H1 (cell line): ENCODE data around the gene ZNF184. TPM values are rescaled to one million over a fixed set of nuclear protein-coding genes. Genes with fewer than 3 reads are reported as not detected.
A peak's percentile ranks its signal among the peaks of the same experiment; 100 is the strongest.

ENCODE experiments used
- BCL11A ChIP-seq, 2 experiments: IDR thresholded peaks; one replicate each; pipeline ENCODE4 v1.6.1; 2011; ENCODE audit warnings: low read depth in 2 of 2, low read length in 2 of 2, mild to moderate bottlenecking in 2 of 2
- CBX8 ChIP-seq: fragments of 300-800, 300-1000 bp; sonication (generic); IDR thresholded peaks from 2 replicates; pipeline ENCODE4 v1.7.1; 2016; ENCODE audit warnings: low read depth, low read length, borderline replicate concordance
- CEBPB ChIP-seq: IDR thresholded peaks from 2 replicates; pipeline ENCODE4 v1.6.1; 2012; ENCODE audit warnings: low read depth, low read length
- CTBP2 ChIP-seq: IDR thresholded peaks from 2 replicates; pipeline ENCODE4 v1.7.0; 2011; ENCODE audit warnings: borderline replicate concordance, mild to moderate bottlenecking, moderate library complexity, mixed read lengths, low read length; ENCODE audit not compliant: insufficient read depth, insufficient read length
- EP300 ChIP-seq, 2 experiments: IDR thresholded peaks; 1 replicate in 1 of 2; 2 replicates in 1 of 2; pipeline ENCODE4 v1.6.1; 2011 to 2012; ENCODE audit warnings: low read depth in 2 of 2, low read length in 2 of 2, mild to moderate bottlenecking in 2 of 2, borderline replicate concordance in 1 of 2, inconsistent platforms in 1 of 2, moderate library complexity in 1 of 2
- GTF2F1 ChIP-seq: IDR thresholded peaks from 2 replicates; pipeline ENCODE4 v1.6.1; 2012; ENCODE audit warnings: low read depth, low read length, improper control_type of control experiment, borderline replicate concordance
- HDAC6 ChIP-seq: IDR thresholded peaks from one replicate; pipeline ENCODE4 v1.7.1; 2012; ENCODE audit warnings: low read depth, mild to moderate bottlenecking, inconsistent platforms, low read length, moderate library complexity
- KDM1A ChIP-seq: fragments of 200-600, 300-600 bp; sonication (generic); IDR thresholded peaks from 2 replicates; pipeline ENCODE4 v1.7.1; 2016; ENCODE audit warnings: mild to moderate bottlenecking, low read length, borderline replicate concordance
- MAFK ChIP-seq: IDR thresholded peaks from 2 replicates; pipeline ENCODE4 v1.6.1; 2012; ENCODE audit warnings: low read depth, mild to moderate bottlenecking, improper control_type of control experiment, low read length
- NANOG ChIP-seq: IDR thresholded peaks from 2 replicates; pipeline ENCODE4 v1.6.1; 2011; ENCODE audit warnings: low read length, low read depth, mild to moderate bottlenecking, inconsistent platforms; ENCODE audit not compliant: insufficient read depth, poor library complexity, severe bottlenecking
- PHF8 ChIP-seq: fragments of 200-600 bp; sonication (generic); conservative IDR thresholded peaks from 2 replicates; pipeline ENCODE4 v1.7.1; 2012; ENCODE audit warnings: low read depth, mild to moderate bottlenecking, inconsistent platforms, low read length, moderate library complexity
- RBBP5 ChIP-seq: IDR thresholded peaks from 2 replicates; pipeline ENCODE4 v1.7.1; 2012; ENCODE audit warnings: low read depth, mild to moderate bottlenecking, inconsistent platforms, low read length, moderate library complexity, borderline replicate concordance
- SAP30 ChIP-seq: fragments of 300-600 bp; sonication (generic); IDR thresholded peaks from 2 replicates; pipeline ENCODE4 v1.7.1; 2012; ENCODE audit warnings: low read length, moderate library complexity, mild to moderate bottlenecking, inconsistent platforms; ENCODE audit not compliant: insufficient read depth, insufficient replicate concordance
- SIRT6 ChIP-seq: IDR thresholded peaks from one replicate; pipeline ENCODE4 v1.7.1; 2012; ENCODE audit warnings: low read length, inconsistent platforms
- SIX5 ChIP-seq: IDR thresholded peaks from 2 replicates; pipeline ENCODE4 v1.6.1; 2011; ENCODE audit warnings: mild to moderate bottlenecking, low read depth, low read length
- SP4 ChIP-seq: IDR thresholded peaks from 2 replicates; pipeline ENCODE4 v1.6.1; 2012; ENCODE audit warnings: low read length, inconsistent platforms
- TBP ChIP-seq: IDR thresholded peaks from 2 replicates; pipeline ENCODE4 v1.6.1; 2011; ENCODE audit warnings: low read depth, low read length, improper control_type of control experiment
- polyA plus RNA-seq, 7 experiments: library from polyadenylated mRNA; depleted of rRNA in 3 of 7; stranded (reverse) in 5 of 7; unstranded in 2 of 7; fragments of >200 nt in 5 of 7; fragments of 200-250 nt in 2 of 7; gene quantifications; 1 replicate in 5 of 7; 2 replicates in 1 of 7; 4 replicates in 1 of 7; pipeline versions ENCODE4 v1.2.1 to v1.2.3, GENCODE V29; 2011 to 2013; ENCODE audit warnings: missing spikeins in 2 of 7, mixed read lengths in 2 of 7
- total RNA-seq: library from RNA; stranded (reverse); fragmentation: NEBNext Ultra II Directional; extraction: Animal tissue kit (Norgen Biotek cat#: 25700); gene quantifications from 2 replicates; pipeline ENCODE4 v1.2.1, GENCODE V29; 2021
- TF ChIP-seq, protein P1 (sequence below): IDR thresholded peaks from 2 replicates; pipeline ENCODE4 v1.6.1; 2012; ENCODE audit warnings: low read length, inconsistent platforms
- TF ChIP-seq, protein P2 (sequence below): IDR thresholded peaks from 2 replicates; pipeline ENCODE4 v1.6.1; 2012; ENCODE audit warnings: inconsistent platforms
- TF ChIP-seq, protein P3 (sequence below): IDR thresholded peaks from 2 replicates; pipeline ENCODE4 v1.6.1; 2012; ENCODE audit warnings: inconsistent platforms

ZNF184 gene
- total and polyA plus RNA-seq, 2 of the 8 experiments (the other 6 are each of a cell fraction or from before 2014, with no cell fraction given), result 1.9 to 12.3 TPM

DNA sequence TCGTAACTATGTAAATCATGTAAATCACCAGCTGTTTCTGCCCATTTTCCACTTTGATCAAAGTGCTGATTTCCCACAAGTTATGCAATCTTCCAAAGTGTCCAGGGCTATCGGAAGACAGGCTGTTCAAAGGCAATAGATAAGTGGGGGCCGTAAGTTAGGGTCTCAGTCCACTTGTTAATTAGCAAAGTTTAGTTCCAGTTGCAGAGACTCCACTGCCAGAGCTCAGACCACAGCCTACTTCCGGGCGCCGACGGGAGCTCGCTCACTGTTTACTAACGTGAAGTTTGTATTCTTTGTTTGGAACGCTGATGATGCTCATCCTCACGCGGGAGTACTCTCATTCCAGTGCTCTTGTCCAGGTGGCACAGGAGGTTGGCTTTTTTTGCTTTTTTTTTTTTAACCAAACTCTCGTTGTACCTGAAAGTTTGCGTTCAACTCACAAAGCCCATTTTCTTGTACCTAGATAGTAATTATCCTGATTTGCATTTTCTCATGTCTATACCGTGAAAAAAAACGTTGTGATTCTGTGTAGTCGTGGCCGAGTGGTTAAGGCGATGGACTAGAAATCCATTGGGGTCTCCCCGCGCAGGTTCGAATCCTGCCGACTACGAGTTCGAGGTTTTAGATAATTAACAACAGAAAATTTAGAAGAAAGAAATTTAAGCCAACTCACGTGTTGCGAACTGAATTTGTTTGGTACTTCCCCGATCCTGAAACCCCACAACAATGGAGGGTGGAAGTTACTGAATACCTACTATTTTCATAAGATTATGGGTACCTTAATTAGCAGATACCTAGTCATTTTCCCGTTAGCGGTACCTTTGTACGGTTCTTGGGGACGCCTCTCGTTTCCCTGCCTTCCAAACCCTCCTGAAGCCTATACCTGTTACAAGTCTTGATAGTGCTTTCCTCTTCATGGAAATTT lies 29.9 kb upstream of the ZNF184 start (continued):
- no peak for TF ChIP-seq EP300 (IDR thresholded peaks at IDR 0.05; ENCODE audit: borderline replicate concordance in 1 of 2, low read depth in 2 of 2, low read length in 2 of 2)
- no peak for TF ChIP-seq SIRT6
- TF ChIP-seq SIX5, result no peak
- TF ChIP-seq CTBP2, result no peak
- peak; percentile 18; the same call in 1 of the 2 replicates for TF ChIP-seq MAFK
- TF ChIP-seq, protein P1, sequence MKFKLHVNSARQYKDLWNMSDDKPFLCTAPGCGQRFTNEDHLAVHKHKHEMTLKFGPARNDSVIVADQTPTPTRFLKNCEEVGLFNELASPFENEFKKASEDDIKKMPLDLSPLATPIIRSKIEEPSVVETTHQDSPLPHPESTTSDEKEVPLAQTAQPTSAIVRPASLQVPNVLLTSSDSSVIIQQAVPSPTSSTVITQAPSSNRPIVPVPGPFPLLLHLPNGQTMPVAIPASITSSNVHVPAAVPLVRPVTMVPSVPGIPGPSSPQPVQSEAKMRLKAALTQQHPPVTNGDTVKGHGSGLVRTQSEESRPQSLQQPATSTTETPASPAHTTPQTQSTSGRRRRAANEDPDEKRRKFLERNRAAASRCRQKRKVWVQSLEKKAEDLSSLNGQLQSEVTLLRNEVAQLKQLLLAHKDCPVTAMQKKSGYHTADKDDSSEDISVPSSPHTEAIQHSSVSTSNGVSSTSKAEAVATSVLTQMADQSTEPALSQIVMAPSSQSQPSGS, result peak; percentile 45; the same call in 1 of the 2 replicates
- 0 out of 2 replicates have a peak, but pooled peaks have one; percentile 22 for TF ChIP-seq CEBPB
- TF ChIP-seq RBBP5, result peak; percentile 95; the same call in 1 of the 2 replicates
- no peak for TF ChIP-seq GTF2F1
- TF ChIP-seq PHF8, result no peak; the same call in 1 of the 2 replicates
- TF ChIP-seq TBP, result peak; percentile 99
- peak; percentile 60 for TF ChIP-seq SAP30
- no peak for TF ChIP-seq CBX8
- no peak for TF ChIP-seq HDAC6
- TF ChIP-seq, protein P2, sequence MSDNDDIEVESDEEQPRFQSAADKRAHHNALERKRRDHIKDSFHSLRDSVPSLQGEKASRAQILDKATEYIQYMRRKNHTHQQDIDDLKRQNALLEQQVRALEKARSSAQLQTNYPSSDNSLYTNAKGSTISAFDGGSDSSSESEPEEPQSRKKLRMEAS, result no peak
- no peak; the same call in 1 of the 2 replicates for TF ChIP-seq SP4
- TF ChIP-seq, protein P3, sequence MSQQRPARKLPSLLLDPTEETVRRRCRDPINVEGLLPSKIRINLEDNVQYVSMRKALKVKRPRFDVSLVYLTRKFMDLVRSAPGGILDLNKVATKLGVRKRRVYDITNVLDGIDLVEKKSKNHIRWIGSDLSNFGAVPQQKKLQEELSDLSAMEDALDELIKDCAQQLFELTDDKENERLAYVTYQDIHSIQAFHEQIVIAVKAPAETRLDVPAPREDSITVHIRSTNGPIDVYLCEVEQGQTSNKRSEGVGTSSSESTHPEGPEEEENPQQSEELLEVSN, result no peak
- no peak for TF ChIP-seq NANOG
- no peak for TF ChIP-seq BCL11A (IDR thresholded peaks at IDR 0.05; ENCODE audit: low read depth in 2 of 2, low read length in 2 of 2)
- TF ChIP-seq KDM1A, result peak; percentile 79; the same call in 1 of the 2 replicates
